KMS-11 (cell line): ENCODE data around the gene CSNK1D.

Experiments used
- H2AFZ ChIP-seq: fragments of 200-600 bp; sonication (generic); 2 replicates; pipeline ENCODE4 v1.6.1; 2016; ENCODE audit warnings: antibody characterized with exemption, mixed run types, low read depth
- H3K27ac ChIP-seq: fragments of 200-600 bp; sonication (generic); 2 replicates; pipeline ENCODE4 v1.6.1; 2016; ENCODE audit warnings: mild to moderate bottlenecking, mixed run types
- H3K27me3 ChIP-seq: fragments of 200-600 bp; sonication (generic); 2 replicates; pipeline ENCODE4 v1.6.1; 2017; ENCODE audit warnings: mild to moderate bottlenecking, low read depth, mixed run types, moderate library complexity; ENCODE audit not compliant: insufficient read depth
- H3K36me3 ChIP-seq: fragments of 200-600 bp; sonication (generic); 2 replicates; pipeline ENCODE4 v1.6.1; 2017; ENCODE audit warnings: mild to moderate bottlenecking, mixed run types; ENCODE audit not compliant: insufficient read depth
- H3K4me1 ChIP-seq: fragments of 200-600 bp; sonication (generic); 2 replicates; pipeline ENCODE4 v1.6.1; 2016; ENCODE audit warnings: mild to moderate bottlenecking, low read depth, mixed run types; ENCODE audit not compliant: poor library complexity, severe bottlenecking
- H3K4me2 ChIP-seq: fragments of 200-600 bp; sonication (generic); 2 replicates; pipeline ENCODE4 v1.7.0; 2016; ENCODE audit warnings: mild to moderate bottlenecking, mixed run types
- H3K4me3 ChIP-seq: fragments of 200-600 bp; sonication (generic); IDR thresholded peaks from 2 replicates; pipeline ENCODE4 v1.6.1; 2017; ENCODE audit warnings: low read depth, low read length, mixed read lengths; ENCODE audit not compliant: insufficient read depth
- H3K79me2 ChIP-seq: fragments of 200-600 bp; sonication (generic); 2 replicates; pipeline ENCODE4 v1.6.1; 2016; ENCODE audit warnings: low read depth, mixed run types; ENCODE audit not compliant: insufficient read depth
- H3K9ac ChIP-seq: fragments of 200-600 bp; sonication (generic); 2 replicates; pipeline ENCODE4 v1.6.1; 2016; ENCODE audit warnings: mild to moderate bottlenecking, mixed run types
- H4K20me1 ChIP-seq: fragments of 200-600 bp; sonication (generic); 2 replicates; pipeline ENCODE4 v1.6.1; 2016; ENCODE audit warnings: mild to moderate bottlenecking, mixed run types; ENCODE audit not compliant: insufficient read depth
- TF ChIP-seq, protein P1 (sequence below): fragments of 200-600 bp; sonication (generic); conservative IDR thresholded peaks from 2 replicates; pipeline ENCODE4 v1.6.1; 2017; ENCODE audit warnings: low read depth, mild to moderate bottlenecking, antibody characterized with exemption, low read length, moderate library complexity, mixed read lengths

The CSNK1D gene

DNA sequence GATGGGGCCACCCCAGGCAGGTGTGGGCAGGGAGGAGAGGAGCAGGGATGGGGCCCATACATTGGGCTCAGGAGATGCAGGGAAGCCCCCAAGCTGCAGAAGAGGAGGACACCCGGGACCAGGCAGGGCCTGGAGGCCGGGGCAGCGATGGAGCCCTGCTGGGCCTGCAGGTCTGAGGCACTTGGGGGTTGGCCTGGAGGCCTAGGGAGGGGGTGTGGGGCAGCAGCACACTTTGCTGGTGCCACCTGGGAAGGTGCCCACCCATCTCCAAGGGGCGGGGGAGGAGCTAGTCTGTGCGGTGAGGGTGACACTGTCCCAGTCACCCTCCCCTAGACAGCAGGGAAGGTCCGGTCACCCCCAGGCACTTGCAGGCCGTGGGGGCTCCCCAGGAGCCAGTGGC lies 54.4 kb downstream of the CSNK1D start:
- no peak overlapping the region for H3K27ac ChIP-seq
- no peak overlapping the region for H2AFZ ChIP-seq
- H3K36me3 ChIP-seq: no peaks in the 10 kb centered on the region
- no peaks in the 10 kb centered on the region for H3K79me2 ChIP-seq
- no peaks in the 10 kb centered on the region for H4K20me1 ChIP-seq
- peaks cover 31% of the 10 kb centered on the region for H3K4me1 ChIP-seq
- H3K4me3 ChIP-seq: no peak overlapping the region
- H3K9ac ChIP-seq: no peak overlapping the region
- TF ChIP-seq, protein P1, sequence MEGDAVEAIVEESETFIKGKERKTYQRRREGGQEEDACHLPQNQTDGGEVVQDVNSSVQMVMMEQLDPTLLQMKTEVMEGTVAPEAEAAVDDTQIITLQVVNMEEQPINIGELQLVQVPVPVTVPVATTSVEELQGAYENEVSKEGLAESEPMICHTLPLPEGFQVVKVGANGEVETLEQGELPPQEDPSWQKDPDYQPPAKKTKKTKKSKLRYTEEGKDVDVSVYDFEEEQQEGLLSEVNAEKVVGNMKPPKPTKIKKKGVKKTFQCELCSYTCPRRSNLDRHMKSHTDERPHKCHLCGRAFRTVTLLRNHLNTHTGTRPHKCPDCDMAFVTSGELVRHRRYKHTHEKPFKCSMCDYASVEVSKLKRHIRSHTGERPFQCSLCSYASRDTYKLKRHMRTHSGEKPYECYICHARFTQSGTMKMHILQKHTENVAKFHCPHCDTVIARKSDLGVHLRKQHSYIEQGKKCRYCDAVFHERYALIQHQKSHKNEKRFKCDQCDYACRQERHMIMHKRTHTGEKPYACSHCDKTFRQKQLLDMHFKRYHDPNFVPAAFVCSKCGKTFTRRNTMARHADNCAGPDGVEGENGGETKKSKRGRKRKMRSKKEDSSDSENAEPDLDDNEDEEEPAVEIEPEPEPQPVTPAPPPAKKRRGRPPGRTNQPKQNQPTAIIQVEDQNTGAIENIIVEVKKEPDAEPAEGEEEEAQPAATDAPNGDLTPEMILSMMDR: no peak
- H3K4me2 ChIP-seq: no peak overlapping the region
- no peaks in the 10 kb centered on the region for H3K27me3 ChIP-seq

DNA sequence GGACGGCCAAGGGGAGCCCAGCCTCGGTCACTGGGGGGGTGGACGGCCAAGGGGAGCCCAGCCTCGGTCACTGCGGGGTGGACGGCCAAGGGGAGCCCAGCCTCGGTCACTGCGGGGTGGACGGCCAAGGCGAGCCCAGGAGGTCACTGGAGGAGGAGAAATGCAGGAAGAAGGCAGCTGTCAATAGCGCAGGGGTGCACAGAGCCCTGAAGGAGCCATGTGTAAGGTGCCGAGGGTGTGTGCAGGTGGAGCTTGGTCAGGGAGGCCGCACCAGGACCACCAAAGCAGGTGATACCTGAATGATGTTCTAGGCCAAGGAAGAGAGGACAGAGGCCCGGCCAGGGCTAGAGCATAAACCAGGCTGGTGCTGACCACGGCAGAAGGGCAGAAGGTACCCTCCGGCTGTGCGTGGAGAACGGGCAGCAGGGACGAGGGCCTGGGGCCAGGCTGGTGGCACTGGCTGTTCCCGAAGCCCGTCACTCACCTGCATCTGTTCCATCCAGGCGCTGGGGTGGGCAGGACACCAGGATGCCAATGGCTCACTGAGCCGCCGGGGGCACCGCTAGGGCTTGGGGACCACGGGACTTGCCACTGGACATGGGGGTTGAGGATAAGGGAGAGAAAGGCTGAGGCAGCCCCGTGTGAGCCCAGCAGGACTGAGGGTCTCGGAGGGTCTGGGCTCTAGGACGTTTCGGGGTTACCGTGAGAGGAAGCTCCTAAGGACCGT lies 55.0 kb downstream of the CSNK1D start:
- H3K4me3 ChIP-seq: no peak overlapping the region
- H3K27ac ChIP-seq: no peak overlapping the region
- H2AFZ ChIP-seq: no peak overlapping the region
- H3K4me1 ChIP-seq: peaks cover 32% of the 10 kb centered on the region
- no peak overlapping the region for H3K9ac ChIP-seq
- H3K27me3 ChIP-seq: no peaks in the 10 kb centered on the region
- TF ChIP-seq, protein P1: no peak
- no peaks in the 10 kb centered on the region for H4K20me1 ChIP-seq
- H3K36me3 ChIP-seq: no peaks in the 10 kb centered on the region
- H3K4me2 ChIP-seq: no peak overlapping the region
- no peaks in the 10 kb centered on the region for H3K79me2 ChIP-seq

DNA sequence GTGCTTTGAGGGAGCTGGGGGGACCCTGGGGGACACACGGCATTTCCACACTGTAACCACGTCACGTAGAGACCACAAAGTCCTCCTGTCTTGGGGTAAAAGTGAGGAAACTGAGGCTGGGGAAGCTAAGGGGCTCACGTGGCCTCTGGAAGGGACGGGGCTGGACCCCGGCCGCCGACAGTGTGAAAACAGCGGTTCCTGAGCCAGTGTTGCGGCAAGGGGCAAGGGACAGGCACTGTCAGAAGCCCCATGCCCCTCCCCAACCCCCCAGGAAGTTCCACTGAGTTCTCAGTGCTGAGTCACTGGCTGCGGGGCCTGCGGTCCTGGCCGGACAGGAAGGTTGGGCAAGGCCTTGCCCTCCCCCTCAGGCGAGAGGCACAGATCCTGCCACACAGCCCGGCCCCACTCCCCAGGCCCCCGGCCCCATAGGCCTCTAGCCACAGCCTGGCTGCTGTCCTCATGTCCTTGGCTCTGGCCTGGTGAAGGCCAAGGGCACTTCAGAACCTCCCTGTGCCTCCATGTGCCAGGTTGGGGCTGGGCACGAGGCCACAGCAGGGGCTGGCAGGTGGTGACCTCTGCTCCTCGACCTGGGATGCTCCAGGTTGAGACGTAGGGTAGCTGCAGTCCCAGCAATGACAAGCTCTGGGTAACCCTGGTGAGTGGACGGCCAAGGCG lies 55.8 kb downstream of the CSNK1D start:
- Histone ChIP-seq H3K4me2 (peak overlapping the region; percentile 27; the same call in 1 of the 2 replicates), H3K27me3 (no peaks in the 10 kb centered on the region), H3K27ac (no peak overlapping the region), H3K9ac (no peak overlapping the region), H4K20me1 (no peaks in the 10 kb centered on the region), H3K36me3 (no peaks in the 10 kb centered on the region), H3K4me3 (no peak overlapping the region), H3K4me1 (peaks cover 36% of the 10 kb centered on the region), H2AFZ (no peak overlapping the region), H3K79me2 (no peaks in the 10 kb centered on the region)
- TF ChIP-seq, protein P1: no peak

DNA sequence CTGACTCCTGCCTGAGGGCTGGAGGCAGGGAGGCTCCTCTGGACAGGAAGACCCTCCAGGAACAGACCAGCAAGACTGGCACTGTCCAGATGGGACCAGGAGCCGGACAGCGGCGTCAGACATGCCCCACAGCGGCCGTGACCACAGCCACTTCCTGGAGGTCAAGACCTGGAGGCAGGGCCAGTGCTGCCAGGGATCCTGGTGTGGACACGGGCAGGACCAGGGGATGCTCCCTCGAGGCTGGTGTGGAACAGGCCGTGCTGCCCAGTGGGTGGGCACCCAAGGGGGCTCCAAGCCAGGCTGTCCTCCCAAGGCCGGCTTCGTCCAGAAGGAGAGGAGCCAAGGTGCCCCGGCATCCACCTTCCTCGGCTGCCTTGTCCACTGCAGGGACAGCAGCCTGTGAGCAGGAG lies 56.4 kb downstream of the CSNK1D start:
- H3K4me3 ChIP-seq: no peak overlapping the region
- no peaks in the 10 kb centered on the region for H3K36me3 ChIP-seq
- peaks cover 36% of the 10 kb centered on the region for H3K4me1 ChIP-seq
- H3K9ac ChIP-seq: peak overlapping the region; percentile 1; the same call in 1 of the 2 replicates
- H4K20me1 ChIP-seq: no peaks in the 10 kb centered on the region
- H2AFZ ChIP-seq: peak overlapping the region; percentile 38; the same call in 1 of the 2 replicates
- H3K27ac ChIP-seq: peak overlapping the region; percentile 33
- H3K4me2 ChIP-seq: peak overlapping the region; percentile 27
- no peaks in the 10 kb centered on the region for H3K79me2 ChIP-seq
- TF ChIP-seq, protein P1: no peak
- H3K27me3 ChIP-seq: no peaks in the 10 kb centered on the region
